IPS DF 4.7 (cell line): ENCODE results near the gene VPREB3.

ENCODE experiments used
- DNase-seq: peaks from one replicate; pipeline ENCODE4 v3.0.0-alpha.2; 2013; ENCODE audit warnings: low spot score; ENCODE audit errors: extremely low read depth

Gene VPREB3

DNA sequence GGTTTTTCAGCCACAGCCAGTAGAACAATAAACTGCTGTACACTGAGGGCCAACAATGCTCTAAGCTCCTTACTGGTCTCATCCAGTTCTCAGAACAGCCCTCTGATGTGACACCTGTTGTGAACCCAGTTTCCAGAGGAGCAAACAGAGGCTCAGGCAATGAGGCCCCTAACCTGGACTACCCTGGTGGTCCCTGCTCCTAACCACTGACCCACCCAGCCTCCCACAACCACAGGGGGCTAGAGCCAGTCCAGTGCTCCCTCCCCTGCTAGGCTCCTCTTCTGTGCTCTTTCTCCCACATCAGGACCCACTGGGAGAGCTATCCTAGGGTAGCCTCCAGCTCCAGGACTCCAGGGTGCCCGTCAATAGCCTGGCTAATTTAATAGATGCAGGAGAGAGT is 28.5 kb upstream of the VPREB3 start:
- no peak for DNase-seq

DNA sequence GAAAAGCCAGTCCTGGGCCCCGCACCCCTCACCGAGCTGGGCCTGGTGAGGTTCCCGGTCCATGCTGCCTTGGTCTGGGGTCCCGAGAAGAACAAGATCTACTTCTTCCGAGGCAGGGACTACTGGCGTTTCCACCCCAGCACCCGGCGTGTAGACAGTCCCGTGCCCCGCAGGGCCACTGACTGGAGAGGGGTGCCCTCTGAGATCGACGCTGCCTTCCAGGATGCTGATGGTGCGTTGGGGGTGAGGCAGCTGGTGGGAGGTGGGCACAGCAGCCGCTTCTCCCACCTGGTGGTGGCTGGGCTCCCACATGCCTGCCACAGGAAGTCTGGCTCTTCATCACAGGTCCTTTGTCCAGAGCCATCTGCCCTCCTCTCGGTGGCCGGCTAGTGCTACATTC is 28.0 kb upstream of the VPREB3 start:
- no peak for DNase-seq

DNA sequence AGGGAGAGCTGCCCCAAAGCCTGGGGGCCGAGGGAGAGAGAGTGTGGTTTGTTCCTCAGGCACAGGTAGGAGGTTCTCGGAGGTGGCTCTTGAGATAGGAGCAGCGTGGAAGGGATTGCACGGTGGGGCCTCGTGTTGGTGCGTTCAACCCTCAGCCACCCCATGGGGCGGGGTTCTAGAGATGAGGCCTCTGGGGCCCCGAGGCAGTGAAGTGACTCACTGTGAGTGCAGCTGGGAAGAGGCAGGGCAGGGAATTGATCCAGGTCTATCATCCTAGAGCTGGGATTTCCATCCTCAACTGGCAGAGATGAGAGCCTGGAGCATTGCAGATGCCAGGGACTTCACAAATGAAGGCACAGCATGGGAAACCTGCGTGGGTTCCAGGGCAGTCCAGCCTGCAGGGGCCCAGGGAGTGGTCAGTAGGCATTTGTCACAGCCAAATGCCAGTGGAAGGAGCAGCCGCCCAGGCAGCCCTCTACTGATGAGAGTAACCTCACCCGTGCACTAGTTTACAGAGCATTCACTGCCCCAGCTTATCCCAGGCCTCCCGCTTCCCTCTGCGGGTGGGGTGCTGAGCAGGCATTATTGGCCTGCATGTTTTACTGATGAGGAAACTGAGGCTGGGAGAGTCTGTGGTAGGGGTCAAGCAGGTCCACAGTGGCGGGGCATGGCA is 27.4 kb upstream of the VPREB3 start:
- no peak for DNase-seq

DNA sequence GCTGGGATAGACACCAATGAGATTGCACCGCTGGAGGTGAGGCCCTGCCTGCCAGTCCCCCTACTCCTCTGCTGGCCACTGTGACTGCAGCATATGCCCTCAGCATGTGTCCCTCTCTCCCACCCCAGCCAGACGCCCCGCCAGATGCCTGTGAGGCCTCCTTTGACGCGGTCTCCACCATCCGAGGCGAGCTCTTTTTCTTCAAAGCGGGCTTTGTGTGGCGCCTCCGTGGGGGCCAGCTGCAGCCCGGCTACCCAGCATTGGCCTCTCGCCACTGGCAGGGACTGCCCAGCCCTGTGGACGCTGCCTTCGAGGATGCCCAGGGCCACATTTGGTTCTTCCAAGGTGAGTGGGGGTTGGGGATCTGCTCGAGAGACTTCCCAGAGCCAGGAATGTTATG is 26.8 kb upstream of the VPREB3 start:
- no peak for DNase-seq

DNA sequence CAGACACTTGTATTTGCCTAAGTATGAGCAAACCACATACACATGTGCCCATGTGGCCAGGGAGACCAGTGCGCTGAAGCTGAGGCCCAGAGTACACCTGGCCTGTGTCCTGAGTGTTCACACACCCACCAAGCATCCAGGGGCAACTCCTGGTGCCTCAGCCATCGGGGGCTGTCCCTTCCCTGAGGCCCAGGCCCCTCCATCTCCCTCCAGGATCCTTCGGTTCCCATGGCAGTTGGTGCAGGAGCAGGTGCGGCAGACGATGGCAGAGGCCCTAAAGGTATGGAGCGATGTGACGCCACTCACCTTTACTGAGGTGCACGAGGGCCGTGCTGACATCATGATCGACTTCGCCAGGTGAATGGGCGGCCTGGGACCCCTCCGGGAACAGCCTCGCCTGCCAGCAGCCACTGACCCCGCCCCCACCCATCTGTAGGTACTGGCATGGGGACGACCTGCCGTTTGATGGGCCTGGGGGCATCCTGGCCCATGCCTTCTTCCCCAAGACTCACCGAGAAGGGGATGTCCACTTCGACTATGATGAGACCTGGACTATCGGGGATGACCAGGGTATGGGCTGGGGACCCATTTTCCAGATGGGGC is 26.0 kb upstream of the VPREB3 start:
- no peak for DNase-seq

DNA sequence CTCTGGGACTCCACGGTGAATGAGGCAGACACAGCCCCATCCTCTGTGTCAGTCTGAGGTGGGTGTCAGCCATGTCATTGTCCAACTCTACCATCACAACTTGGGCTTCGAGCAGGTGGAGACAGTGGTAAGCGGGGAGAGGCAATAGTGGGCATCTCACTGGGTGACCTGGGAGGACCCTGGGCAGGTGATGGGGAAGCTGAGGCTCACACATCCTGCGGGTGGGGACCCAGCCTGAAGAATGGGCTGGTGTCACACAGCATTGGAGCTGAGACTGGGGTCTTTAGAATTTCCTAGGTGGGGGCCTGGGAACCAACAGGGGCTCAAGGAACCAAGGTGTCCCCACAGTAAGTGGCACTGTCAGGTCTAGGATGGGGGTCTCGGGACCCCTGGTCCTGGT is 25.5 kb upstream of the VPREB3 start:
- DNase-seq, result no peak

DNA sequence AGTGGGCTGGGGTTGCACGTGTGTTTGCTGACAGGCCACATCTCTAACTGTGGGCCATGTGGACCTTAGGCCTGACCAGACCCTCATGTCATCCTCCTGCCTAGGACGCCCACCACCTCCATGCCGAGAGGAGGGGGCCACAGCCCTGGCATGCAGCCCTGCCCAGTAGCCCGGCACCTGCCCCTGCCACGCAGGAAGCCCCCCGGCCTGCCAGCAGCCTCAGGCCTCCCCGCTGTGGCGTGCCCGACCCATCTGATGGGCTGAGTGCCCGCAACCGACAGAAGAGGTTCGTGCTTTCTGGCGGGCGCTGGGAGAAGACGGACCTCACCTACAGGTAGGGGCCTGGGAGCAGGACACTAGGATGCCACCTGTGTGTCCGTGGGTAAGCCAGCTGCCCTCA is 24.9 kb upstream of the VPREB3 start:
- no peak for DNase-seq

DNA sequence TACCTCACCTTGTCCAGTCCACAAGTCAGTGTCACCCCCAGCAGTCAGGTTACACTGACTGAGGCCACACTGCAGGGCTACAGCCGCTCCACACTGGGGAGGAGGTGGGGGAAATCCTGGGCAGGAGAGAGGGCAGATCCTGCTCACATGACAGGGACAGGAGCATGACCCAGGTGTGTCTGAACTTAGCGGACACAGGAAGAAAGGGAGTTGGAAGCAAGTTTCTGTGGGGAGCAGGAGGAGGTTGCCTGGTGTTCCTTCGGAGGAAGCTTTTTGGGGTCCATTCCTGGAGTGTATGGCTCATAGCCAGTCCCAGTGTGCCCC is 24.3 kb upstream of the VPREB3 start:
- no peak for DNase-seq

DNA sequence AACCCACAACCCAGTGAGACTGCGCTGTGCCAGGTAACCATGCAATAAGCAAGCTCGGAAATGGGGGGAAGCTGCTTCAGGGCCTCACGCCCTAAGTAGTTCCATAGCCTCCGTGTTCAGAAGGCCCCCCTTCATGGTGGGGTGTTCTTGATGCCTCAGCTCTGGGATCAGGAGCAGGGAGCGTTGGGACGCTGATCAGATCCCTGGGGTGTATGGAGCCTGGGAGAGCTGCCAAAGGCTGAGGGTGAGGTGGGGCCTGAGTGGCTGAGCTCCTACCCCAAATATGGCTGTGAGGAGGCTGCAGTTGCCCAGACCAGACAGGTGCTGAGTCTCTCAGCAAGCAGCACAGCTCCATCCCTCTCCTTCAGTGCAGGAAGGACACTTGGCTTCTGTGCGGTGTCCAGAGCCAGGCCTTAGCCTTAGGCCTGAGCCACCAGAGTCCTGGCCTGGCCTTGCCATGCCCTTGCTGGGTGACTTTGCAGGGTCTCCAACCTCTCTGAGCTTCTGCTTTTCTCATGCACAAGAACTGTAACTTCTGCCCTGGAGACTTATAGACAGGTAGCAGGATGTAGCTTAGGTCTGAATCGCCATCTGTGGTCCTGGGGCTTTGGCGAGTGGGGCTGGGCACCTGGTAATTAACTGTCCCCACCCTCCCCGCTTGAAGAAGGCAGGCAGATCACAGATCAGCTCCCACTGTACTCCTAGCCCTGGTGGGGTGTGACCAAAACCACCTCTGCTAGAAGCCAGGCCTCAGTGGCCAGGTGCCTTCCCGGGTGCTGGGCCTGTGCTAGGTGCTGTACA is 23.8 kb upstream of the VPREB3 start:
- no peak for DNase-seq

DNA sequence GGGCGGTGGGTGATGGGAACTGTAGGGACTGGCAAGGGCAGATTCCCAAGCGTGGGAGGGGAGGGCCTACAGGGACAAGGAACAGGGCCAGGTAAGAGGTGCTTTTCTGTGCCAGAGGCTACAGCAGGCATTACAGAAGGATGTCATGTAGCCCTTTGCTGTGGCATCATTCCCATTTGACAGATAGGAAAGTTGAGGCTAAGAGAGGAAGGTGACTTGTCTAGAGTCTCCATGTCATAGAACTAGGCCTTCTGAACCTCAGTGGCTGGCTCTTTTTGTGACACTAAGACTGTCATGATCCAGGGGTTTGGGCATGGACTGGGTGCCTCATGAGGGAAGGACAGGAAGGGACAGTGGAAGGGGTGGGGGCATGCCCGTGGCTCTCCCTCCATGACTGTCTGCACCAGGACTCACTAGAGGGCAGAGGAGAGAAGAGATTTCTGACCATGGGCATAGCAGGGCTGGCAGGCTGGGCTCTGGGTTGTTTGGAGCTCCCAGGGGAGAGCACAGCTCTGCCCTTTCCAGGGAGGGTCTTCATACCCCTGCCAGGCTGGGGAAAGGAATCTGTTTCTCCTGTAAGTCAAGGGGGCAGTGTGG is 21.7 kb upstream of the VPREB3 start:
- DNase-seq, result no peak

DNA sequence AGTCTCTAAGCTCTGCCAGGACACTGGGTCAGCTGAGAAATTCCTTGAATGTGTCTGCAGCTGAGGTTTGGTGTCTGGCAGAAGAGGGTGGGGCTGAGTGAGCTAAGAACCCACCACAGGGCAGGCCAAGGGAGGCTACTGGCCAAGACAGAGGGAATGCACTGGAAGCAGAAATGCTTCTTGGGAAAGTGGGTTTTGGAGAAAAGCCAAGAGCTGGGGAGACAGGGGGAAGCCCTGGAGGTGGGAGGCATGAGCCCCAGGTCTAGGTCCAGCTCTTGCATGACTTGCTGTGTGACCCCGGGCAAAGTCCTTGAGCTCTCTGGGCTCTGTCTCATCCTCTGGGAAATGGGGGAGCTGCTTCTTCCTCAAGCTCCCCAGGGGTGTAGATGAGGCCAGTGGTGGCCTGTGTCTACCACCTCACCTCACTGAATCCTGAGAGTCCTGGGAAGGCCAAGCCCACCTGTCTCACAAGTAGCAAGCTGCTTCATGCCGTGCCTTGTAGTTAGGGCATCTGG is 20.8 kb upstream of the VPREB3 start:
- no peak for DNase-seq

DNA sequence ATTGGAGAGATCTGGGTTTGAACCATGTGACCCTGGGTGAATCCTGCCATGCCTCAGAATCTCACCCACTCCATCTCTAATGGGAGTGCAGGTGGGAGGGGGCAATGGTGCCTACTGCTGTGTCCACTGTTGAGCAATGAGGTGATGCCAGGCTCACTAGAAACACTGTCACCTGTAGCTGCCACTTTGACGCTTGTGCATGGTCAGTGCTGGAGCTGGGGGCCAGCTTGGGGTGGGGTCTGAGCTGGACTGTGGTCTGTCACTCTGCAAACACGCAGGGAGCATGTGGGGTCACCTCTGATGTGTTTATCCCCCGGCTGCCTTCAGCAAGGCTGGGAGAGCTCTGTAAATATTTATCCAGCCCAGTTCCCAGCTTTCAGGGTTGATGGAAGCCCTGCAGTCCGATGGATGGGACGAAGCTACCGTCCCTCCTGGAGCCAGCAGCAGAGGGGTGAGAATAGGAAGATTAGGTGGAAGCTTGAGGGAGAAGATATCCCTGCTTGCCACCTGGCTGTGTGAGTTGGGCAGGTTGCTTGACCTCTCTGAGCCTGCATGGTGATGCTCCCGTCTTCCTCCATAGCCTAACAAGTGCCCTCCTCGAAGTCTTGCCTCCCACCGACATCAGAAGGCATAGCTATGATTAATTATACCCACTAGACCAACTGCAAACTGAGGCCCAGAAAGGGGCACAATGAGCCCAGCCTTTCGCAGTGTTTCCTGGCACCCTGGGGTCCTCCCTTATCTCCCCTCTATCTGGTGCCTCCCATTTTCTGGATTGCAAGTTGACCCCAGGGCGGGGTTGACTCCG is 20.1 kb upstream of the VPREB3 start:
- no peak for DNase-seq

DNA sequence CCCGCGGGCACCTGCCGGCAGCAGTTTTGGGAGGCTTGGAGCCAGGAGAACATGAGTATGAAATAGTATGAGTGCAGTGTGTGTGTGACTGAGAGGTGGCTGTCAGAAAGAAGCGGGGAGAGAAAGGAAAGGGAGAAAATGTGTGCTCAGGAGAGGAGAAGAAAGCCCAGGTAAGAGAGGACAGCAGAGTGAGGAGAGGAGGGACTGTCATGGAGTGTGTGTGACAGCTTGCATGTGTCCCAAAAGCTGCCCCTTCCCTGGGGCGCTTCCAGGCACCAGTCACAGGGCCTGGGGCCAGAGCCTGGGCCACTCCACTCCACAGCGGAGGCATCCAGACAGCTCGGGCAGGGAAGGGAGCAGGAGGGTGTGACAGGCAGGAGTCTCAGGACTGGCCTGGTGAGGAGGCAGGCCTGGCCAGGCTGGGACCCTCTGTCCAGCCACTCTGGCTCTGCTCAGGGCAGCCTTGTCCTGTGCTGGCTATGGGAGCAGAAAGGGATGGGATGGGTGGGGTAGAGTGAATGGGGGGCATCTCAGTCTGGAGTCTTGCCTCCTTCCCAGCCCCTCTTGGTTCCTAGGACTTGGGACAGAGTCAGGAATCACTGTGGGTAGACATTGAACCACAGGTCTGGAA is 19.4 kb upstream of the VPREB3 start:
- no peak for DNase-seq

DNA sequence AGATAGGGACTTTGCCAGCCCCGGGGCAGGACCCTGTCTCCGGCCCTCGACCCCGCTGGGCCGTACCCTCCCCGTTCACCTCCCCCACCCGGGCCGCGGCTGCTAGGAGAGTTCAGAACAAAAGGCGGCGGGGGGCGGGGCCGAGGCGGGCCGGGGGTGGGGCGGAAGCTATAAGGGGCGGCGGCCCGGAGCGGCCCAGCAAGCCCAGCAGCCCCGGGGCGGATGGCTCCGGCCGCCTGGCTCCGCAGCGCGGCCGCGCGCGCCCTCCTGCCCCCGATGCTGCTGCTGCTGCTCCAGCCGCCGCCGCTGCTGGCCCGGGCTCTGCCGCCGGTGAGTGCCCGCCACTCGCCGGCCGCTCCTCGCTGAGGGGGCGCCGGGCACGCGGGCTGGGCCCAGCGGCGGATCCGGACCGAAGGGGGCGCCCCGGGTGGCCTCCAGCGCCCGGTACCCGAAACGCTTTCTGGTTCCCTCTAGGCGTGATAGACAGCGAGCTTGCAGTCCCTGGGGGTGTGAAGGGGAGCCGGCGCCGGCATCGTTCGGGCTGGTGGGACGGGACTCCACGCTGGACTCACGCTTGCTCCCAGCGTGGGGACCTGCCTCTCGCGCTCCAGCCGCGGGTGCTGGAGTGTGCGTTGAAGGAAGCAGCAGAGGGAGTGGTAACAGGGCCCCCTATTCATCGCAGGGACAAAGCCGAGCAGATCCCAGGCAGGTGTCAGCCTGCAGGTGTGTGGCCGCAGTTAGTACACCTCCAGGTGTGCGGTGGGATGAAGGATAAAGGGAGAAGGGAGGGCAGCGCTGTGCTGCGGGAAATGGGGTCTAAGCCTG is 18.6 kb upstream of the VPREB3 start, which contains the start of gene MMP11:
MMP11 (plus strand) TSS at position 201 of the 825 bp plus-strand sequence; CDS start at position 223, 22 bp downstream.
- DNase-seq, result no peak

DNA sequence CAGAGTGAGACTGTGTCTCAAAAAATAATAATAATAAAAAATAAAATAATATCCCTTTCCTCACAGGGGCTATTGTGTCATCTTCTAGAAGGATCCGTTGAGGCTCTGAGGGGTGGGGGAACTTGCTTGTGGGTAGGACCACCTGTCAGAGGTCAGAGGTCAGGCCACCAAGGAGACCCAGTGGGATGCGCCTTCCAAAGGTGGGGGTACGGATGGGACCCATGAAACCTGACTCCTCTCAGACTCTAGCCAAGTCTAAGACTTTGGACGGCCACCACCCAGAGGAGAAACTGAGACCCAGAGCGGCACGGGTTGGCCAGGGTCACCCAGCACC is 18.1 kb upstream of the VPREB3 start:
- no peak for DNase-seq

DNA sequence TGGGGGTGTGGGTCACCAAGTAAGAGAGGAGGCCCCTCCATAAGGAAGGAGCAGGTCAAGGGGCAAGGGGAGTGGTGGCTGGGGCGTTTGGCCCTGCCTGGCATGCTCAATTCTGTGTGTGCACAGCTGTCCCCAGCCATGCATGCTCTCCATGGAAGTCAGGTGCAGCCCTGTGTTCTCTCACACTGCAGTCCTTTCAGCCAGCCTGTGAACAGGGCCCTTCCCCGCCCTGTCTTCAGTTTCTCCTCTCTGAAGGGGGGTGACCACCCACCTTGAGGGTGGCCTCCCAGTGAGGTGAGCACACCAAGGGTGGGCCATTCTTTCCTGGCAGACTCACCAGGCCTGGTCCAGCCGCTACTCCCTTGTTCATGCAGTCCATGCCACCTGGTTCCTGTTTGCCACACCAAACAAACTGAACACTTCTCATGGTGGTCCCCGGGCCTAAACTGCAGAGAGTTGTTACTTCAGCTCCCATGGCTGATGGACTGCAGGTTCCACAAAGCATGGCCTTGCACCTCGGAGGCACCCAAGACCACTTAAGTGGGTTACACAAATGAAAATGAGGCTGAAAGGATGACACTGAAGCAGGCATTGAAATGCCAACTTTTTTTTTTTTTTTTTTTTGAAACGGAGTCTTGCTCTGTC is 15.2 kb upstream of the VPREB3 start:
- DNase-seq, result no peak

DNA sequence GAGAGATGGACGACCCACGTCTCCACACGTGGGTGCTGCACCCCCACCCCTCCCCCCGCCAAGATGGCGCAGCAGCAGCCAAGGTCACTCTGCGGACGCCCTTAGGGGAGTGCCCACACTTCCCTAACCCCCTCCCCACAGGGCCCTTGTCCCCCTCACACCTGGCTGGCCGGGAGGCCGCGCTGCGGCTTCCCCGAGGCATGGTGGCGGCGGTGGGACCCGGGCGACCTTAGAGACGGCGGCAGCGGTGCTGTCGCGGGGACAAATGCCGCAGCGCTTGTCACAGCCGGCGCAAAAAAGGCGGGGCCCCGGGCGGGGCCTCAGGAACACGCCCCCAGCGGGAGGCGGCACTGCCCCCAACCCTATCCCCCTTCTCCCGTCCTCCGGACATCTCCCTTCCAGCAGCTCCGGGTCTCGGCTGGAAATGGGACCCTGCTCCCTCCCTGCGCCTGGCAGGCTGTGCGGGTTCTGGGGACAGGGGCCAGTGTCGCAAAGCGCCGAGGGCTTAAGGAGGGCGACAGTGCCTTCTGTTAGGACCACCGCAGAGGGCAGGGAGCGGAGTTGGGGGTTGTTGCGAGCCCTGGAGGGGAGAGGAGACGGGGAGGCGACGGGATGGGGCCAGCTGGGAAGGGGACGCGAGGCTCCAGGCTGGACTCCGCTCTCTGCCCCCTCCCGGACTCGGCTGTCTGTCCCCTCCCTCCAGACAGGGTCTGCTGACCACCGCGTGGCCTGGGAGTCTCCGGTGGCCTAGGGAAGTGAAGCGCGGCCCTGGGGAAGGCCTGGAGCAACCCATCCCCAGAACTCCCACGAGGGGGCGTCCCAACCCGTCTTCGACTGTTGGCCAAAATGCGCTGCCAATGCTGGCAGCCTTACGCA is 13.7 kb upstream of the VPREB3 start, which contains the start of gene CHCHD10:
CHCHD10 (minus strand) TSS at position 300 of the 876 bp plus-strand sequence; CDS start at position 202, 98 bp downstream.
- no peak for DNase-seq

DNA sequence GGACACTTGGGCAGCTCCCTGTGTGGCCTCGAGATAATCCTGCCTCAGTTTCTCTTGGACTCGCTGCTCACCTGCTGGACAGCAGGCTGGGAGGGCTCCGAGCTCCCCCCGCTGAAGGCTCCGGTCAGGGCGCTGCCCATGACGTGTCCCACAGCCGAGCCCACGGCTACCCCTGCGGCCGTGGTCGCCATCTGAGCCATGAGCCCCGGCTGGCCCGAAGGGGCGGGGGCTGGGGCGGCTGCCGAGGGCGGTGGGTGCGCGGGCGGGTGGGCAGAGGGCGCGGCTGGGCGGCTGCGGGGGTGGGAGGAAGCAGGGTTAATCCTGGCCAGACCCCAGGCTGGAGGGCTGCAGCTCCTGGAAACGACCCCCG is 13.1 kb upstream of the VPREB3 start:
- DNase-seq, result no peak
